GM12891 (cell line): Measurements from ENCODE around the gene ZNF595.

Experiments
- POLR2A ChIP-seq: IDR thresholded peaks from 2 replicates; pipeline ENCODE4 v1.6.1; 2011; ENCODE audit warnings: low read depth, low read length, control low read depth
- POLR2AphosphoS5 ChIP-seq: IDR thresholded peaks from 2 replicates; pipeline ENCODE4 v1.6.1; 2011; ENCODE audit warnings: low read depth, low read length, control low read depth
- POU2F2 ChIP-seq: IDR thresholded peaks from 2 replicates; pipeline ENCODE4 v1.6.1; 2011; ENCODE audit warnings: low read depth, mild to moderate bottlenecking, control low read depth, low read length, moderate library complexity
- SPI1 ChIP-seq: IDR thresholded peaks from 2 replicates; pipeline ENCODE4 v1.6.1; 2011; ENCODE audit warnings: low read depth, low read length, control low read depth
- TAF1 ChIP-seq: IDR thresholded peaks from 2 replicates; pipeline ENCODE4 v1.6.1; 2011; ENCODE audit warnings: low read depth, low read length, control low read depth

DNA sequence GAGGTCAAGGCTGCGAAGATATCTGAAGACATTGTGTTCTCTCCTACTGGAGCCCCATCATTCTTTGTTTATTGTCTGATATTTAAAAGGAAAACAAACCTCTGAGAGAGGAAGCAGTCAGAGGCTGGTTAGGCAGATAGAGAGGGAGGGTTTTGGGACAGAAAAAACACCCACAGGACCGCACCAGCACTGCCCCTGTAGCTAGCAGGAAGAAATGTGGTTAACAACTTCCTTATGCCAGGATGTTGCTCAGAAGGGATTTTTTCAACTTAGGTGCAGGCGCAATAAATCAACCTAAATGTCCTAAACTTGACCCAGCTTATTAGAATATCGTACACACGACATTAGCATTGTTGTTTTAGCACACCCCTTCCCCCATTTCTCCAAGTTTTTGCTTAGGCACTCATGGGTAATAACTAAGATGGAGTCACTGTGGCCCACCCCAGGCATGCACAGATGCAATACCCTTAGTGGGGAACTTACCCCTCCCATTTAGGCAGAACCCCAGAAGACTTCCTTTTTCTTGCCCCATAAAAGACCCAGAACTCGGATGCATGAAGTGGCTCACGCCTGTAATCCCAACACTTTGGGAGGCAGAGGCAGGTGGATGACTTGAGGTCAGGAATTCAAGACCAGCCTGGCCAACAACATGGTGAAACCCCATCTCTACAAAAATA, 68.4 kb downstream of the ZNF595 start:
- TF ChIP-seq POLR2A: no peak
- TF ChIP-seq POLR2AphosphoS5: no peak
- no peak for TF ChIP-seq TAF1
- TF ChIP-seq POU2F2: no peak
- TF ChIP-seq SPI1: no peak
